ENCODE data around the gene DVL2. TPM values are rescaled to one million over a fixed set of nuclear protein-coding genes. Genes with fewer than 3 reads are reported as not detected.

The DVL2 gene
- total RNA-seq, 1 donor from 2014 or later, result 53.7 TPM

GRCh38 chr17:7219229-7219811, 15.0 kb downstream of the DVL2 start:
- no peak for DNase-seq

- no peak for DNase-seq
These were observed 15.6 kb downstream of the DVL2 start for GRCh38 chr17:7218758-7219157.

- no peak for DNase-seq
These were observed 16.2 kb downstream of the DVL2 start for GRCh38 chr17:7218166-7218565.

- DNase-seq, result peak; percentile 88
These were observed 17.0 kb downstream of the DVL2 start for GRCh38 chr17:7217113-7217987.

GRCh38 chr17:7216242-7217112, 17.8 kb downstream of the DVL2 start:
- no peak for DNase-seq

GRCh38 chr17:7215652-7216180, 18.6 kb downstream of the DVL2 start:
- no peak for DNase-seq

GRCh38 chr17:7215136-7215638, 19.1 kb downstream of the DVL2 start:
- DNase-seq, result no peak

- peak; percentile 99 for DNase-seq
These were observed 19.8 kb downstream of the DVL2 start for GRCh38 chr17:7214300-7215135.

GRCh38 chr17:7213895-7214299, 20.4 kb downstream of the DVL2 start:
- peak; percentile 96 for DNase-seq

GRCh38 chr17:7211491-7212273, 22.6 kb downstream of the DVL2 start:
- no peak for DNase-seq

GRCh38 chr17:7208754-7209460, 25.4 kb downstream of the DVL2 start:
- DNase-seq, result no peak

GRCh38 chr17:7208027-7208571, 26.2 kb downstream of the DVL2 start:
- no peak for DNase-seq

- no peak for DNase-seq
These were observed 27.0 kb downstream of the DVL2 start for GRCh38 chr17:7207120-7208001.

GRCh38 chr17:7205561-7205960, 28.8 kb downstream of the DVL2 start:
- DNase-seq, result no peak

- peak; percentile 94 for DNase-seq
These were observed 29.4 kb downstream of the DVL2 start for GRCh38 chr17:7204828-7205461.

- DNase-seq, result no peak
These were observed 30.0 kb downstream of the DVL2 start for GRCh38 chr17:7204336-7204735.

- DNase-seq, result no peak
These were observed 30.9 kb downstream of the DVL2 start for GRCh38 chr17:7203391-7203790.

All from tongue (tissue), 2 donors.